ENCODE data around the gene ZNF831.

Gene ZNF831

DNA sequence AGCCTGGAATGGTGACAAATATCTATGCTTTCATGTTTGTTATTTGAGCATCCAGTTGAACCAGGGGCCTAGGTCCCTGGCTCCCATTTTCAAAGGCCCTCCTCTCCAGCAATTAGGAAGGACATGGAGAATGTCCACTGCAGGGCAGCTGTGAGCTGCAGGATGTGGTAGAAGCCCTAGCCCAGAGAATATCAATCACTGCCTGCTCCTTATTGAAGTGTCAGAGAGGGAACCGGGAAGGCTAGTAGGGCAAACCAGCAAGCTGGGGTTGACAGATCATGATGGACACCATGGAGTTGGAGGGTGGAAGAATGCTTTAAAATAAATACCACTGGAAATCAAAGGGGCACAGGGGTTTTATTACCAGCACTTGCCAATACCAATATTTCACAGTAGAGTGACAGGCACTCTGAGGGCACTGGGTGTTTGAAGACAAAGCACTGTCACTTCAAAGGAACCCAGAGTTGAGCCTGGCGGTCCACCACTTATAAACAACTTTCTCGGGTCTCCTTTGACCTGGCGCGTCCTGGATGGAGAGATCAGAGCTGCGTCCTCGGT, 47.7 kb downstream of the ZNF831 start:
- DNase-seq (ENCODE audit: low read depth in 2 of 2, low spot score in 1 of 2) = no peak

DNA sequence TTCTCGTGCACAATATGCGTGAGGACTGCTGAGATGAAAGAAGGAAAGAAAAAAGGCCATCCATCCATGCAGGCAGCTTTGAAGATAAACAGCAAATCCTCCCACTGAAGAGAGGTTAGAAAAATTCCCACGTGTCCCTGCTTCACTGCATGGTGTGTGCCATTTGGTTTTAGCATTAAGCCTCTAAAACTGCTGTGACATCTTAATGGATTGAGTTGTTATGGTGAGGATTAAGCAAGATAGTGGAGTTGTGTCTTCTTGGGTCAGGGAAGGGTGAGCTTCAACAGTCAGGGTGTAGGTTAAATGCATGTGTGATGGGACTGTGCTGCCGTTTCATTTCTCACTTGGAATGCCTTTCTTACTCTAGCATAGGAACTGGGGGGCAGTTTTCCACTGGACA, 50.5 kb downstream of the ZNF831 start:
- DNase-seq (ENCODE audit: low read depth in 2 of 2, low spot score in 1 of 2) = no peak

DNA sequence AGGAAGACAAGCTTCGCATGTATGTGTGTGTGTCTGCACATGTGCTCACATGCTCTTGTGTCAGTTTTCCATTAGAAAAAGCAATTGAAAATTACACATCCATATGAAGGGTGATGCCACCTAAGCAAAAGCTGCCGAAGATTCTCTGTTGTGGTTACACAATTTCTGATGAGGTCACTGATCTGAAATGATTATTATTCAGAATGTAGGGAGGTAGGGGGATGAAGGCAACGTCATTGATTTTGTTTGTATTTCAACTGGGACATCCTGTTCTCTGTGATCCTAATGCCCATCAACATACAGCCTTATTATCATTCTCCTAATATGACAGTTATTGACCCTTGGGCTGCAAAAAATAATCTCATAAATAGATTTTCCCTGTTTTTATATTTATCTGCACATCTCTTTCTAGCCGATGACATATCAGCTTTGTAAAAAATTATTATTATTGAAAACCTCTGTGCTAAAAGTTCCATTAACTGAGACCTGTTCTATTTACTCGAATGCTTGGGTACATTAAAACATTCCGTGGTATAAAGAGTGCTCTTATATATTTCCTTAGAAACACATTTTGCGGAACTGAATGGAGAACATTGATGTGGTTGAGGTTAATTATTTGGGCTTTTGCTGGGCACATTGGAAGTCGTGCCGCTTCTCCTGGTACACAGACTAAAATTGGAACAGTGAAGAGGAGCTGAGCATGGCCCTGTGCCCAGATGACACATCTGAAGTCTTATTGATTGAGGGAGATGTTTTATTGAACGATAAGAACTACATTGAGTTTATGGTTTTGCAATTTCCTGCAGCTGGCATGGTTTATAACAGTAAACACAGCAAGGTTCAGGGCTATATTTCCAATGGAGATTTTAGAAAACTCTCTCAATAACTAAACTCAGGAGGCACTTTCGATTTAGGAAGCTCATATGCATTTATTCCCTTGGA, 51.3 kb downstream of the ZNF831 start:
- no peak for DNase-seq (ENCODE audit: low read depth in 2 of 2, low spot score in 1 of 2)

DNA sequence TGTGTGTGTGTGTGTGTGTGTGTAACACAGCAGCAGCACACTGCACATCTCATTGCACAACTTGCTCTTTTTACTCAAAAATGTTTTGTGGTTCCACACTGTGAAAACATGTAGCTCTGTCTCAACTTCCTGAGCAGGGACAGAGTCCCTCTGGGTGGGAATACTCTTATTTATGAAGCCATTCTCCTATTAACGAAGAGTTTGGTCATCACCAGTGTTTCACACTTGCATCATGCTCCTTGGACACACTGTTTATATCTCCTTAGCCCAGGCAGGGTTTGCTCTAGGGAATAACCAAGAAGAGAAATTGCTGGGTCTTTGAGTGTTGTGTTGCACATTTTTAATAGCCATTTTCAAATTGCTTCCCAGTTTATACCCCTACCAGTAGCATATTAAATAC, 53.6 kb downstream of the ZNF831 start:
- no peak for DNase-seq (ENCODE audit: low read depth in 2 of 2, low spot score in 1 of 2)

DNA sequence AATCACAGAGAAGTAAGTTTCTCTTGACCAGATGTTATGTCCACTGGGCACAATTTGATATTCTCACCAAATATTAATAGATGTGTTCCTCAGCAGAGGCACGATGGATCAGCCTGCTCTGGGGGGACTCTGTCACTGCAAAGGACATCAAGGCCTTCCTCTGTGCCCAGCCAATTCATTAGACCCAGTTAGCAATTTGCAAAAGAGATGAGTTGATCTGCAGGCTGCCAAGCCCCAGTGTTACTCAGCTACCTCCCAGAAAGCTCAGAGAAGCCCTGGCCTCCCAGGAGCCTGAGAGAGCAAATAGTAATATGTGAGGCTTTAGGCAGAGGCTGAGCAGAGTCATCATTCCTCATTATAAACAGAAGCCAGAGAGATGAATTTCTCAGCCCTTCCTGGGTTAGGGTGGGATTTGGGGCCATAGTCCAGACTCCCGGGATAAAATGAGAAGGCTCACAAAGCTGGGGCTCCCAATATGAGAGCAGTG, 54.2 kb downstream of the ZNF831 start:
- no peak for DNase-seq (ENCODE audit: low read depth in 2 of 2, low spot score in 1 of 2)

DNA sequence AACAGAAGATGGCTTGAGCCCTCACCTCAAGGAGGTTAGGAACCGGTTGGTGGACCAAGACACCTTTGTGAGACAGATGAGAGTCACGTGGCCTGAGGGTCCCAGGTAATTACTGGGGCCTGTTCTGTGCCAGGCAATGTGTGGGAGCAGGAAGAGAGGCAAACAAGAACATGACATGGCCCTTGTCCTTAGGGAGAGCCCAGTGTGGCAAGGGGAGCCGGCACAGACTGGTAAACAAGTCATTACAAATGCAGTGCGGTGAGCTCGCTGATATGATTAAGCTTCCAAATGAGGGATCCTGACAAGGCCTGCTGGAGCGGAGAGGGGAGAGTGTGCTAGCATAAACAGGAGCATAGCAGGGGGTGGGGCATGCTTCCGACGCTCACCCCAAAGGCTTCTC, 55.6 kb downstream of the ZNF831 start:
- DNase-seq (ENCODE audit: low read depth in 2 of 2, low spot score in 1 of 2) = no peak

DNA sequence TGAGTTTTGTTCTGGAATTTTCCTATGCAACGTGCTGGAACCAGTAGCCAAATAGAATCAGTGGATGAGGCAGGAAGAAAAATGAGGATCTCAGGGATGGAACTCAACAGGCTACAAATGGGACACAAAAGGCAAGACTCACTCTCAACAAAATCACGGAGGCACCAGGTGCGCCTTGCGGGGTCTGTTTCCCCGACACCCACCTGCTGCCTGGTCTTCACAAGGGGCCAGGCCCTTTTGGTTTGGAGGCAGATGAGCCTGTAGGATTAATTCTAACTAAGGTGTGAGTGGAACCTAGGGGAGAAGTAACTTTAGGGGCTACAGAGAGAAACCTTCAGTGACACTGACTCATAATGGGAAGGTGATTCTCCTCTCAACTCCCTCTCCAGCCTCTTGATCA, 56.5 kb downstream of the ZNF831 start:
- DNase-seq (ENCODE audit: low read depth in 2 of 2, low spot score in 1 of 2) = no peak

DNA sequence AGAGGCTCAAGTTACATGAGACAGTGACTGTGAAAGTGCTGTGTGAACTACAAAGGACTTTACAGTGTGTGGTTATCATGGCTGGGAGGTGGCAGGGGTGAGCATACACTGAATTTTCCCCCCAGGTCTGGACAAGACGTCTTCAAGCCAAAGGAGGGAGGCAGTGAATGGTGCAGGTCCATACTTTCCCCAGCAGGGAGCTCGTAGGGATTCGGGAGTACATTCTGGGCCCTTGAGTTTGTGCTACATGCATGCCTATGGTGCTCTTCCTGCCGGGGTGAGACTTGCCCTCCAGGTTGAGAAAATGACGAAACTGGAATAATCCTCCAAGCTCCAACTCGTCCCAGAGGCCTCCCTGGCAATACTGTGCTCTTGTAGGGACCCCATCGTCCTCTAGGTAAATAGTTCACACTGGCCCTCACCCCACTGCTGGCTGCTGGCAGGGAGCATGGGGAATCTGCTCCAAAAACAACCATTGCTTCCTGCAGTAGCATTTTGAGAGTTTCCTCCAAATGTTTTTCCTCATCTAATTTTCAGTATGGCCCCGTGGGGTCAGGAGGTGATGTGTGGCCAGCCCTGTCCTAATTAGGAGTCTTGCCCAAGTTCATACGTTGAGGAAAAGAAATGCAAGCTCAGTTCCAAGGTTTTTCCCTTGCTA, 57.6 kb downstream of the ZNF831 start:
- DNase-seq (ENCODE audit: low read depth in 2 of 2, low spot score in 1 of 2) = no peak

DNA sequence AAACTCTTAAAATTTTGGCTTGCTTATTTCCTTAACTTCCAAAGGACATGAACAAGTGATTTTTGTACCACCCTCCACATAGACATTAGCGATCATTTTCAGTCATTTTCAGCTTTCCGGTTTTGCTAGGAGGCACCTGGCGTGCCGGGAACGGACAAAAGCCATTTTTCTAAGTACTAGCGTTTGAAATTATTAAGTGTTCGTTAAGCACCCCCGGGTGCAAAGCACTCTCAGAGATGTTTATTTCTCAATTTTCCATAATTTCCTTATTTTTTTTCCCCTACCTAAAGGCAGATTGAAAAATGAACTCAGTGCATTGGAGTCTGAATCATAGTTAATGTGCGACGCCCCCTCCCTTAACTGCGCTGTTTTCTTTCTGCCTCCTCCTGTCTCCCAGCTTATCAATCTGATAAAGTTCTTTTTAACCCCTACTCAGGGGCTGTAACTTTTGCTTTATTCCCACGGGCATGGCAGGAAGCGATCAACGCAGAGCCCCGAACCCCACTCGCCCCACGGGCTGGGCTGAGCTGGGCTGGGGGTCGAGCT, 58.2 kb downstream of the ZNF831 start:
- DNase-seq (ENCODE audit: low read depth in 2 of 2, low spot score in 1 of 2) = no peak

DNA sequence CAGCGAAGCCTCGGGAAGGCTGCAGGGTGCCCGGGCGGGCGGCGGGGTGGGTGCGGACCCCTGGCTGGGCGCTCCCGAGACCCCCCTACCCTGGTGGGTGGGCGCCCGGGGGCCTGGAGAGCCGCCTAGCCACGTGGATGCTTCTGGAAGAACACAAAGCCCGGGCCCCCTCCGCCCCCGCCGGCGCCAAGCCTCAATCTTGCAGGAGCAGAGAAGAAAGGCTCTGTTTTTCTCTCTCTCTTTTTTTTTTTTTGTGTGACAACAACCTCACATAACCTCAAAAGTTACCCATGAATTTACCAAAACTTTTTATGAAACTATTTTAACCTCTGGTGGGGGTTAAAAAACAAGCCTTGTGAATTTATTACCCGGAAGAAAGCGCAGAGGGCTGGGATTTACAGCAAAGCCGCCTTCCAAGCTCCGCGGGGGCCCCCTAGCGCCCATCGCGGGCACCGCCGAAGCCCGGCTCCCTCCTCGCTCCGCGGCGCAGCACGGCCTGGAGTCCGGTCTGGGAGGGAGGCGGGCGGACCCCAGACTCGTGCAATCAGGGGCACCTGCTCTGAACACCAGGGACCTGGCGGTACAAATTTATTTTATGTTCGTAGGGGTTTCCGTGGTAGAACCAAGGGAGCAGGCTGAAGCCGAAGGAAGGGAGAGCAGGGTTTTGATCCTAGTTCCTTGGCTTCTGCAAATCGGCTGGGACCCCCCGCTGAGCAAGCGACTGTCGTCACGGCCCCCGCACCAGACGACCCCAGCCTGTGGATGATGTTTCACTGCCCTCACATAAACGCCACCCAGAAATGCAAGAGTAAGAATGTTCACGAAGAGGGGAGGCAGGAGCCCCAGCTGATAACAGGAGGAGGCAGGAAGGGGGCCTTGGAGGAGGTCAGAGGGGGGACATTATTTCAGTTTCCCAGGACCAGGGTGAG, 58.9 kb downstream of the ZNF831 start:
- DNase-seq (ENCODE audit: low read depth in 2 of 2, low spot score in 1 of 2) = peak; percentile 50 to 65

DNA sequence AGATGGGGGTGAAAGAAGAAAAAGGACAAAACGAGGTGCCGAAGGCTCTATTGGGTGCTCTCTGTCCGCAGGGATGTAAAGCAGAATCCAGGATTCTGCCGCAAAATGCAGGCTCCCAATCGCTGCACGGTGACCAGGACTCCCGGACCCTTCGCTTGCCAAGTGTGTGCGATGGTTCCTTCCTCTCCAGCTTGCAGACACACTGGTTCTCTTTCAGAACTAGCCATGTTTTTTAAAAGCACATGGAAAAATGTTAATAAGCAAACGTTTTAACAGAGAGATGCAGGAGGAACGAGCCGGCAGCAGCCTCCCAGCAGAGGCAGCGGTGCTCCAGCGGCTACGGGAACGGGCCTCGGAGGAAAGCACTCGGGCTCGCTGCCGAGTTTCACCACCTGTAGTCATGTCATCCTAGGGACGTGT, 59.6 kb downstream of the ZNF831 start:
- DNase-seq (ENCODE audit: low read depth in 2 of 2, low spot score in 1 of 2) = no peak

DNA sequence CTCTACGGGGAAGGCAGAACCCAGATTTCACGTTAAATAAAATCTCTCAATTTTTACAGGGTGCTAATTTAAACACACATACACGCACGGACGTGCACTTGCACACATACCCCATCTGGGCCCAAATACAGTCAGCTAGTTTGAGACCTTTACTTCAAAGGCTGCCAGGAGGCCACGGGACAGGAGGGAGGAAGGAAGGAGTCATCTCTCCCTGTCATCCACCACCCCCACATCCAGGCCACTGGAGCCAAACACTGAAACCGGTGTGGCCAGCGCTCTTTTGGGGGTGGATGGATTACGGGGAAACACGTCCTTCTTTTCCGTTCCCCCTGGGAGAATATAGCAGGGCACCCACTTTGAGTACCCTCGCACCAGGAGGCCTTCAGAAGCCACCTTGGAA, 60.1 kb downstream of the ZNF831 start:
- DNase-seq (ENCODE audit: low read depth in 2 of 2, low spot score in 1 of 2) = no peak

DNA sequence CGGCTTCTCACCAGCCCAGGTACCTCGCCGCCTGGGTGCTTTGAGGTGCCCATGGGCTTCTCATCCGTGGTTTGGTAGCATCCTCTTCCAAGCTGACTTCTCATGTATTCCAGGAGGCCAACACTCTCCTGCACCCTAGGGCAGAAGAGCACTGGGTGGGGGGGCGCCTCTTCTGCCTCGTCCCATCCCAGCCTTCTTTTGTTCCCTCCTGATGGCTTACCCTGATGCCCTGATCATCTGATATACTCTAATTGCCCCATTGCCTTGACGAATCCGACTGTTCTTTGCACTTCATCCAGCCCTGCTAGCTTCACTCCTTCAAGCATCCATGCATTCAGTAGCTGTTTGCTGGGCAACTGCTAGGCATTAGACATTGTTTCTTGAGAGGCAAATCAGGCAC, 60.6 kb downstream of the ZNF831 start:
- no peak for DNase-seq (ENCODE audit: low read depth in 2 of 2, low spot score in 1 of 2)

DNA sequence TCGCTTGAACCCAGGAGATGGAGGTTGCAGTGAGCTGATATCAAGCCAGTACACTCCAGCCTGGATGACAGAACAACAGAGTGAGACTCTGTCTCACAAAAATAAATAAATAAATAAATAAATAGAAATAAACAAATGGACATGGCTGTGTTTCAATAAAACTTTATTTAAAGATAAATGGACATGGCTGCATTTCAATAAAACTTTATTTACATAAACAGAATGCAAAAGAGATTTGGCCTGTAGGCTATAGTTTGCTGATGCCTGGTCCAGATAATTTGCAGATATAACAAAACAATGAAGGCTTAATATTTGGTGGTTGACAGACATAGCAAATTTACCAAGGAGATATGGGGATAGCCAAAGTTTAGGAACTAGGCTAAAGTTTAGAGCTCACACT, 66.8 kb downstream of the ZNF831 start:
- DNase-seq (ENCODE audit: low read depth in 2 of 2, low spot score in 1 of 2) = no peak

DNA sequence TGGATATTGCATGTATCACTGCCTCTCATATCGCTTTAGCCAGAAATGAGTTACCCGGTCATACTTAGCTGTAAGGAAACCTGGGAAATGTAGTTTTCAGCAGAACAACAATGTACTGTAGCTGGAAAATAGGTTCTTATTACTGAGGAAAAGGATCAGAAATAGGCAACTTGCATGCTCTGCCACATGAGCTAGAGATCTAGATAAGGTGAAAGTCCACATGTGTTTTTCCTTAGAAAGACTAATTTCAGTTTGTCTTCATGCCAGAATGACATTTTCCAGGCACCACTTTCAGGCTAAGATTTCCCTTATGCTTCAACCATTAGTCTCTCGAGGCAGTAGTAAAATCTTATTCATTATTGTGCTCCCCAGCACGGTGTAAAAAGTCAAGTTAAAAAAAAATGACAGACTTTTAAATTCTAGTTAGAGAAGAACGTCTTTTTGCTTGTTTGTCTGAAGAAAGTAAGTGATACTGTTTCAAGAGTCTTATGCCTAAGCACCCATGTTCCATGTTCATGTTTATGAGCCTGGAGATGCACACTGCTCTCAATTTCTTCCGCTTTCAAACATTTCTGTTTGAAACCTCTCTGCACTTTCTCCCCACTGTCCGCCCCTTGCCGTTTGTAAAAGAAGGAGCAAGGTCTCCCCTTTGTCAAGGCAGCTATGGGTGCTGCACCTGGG, 67.6 kb downstream of the ZNF831 start:
- DNase-seq (ENCODE audit: low read depth in 2 of 2, low spot score in 1 of 2) = no peak

DNA sequence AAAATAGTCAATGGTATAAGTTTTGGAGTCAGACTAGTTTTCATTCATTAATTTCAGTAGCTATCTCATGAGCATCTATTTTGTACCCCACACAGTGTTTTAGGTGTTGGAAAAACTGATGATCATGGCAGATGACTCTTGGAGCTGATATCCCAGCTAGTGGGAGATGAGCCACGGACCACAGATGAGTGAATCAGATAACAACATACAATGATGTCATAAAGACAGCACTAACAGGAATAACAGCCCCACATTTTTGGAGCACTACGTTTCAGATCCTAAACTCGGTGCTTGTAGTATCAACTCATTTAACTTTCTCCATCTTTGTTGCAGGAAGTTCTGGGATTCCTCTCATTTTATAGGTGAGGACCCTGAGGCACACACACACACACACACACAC, 69.0 kb downstream of the ZNF831 start:
- DNase-seq (ENCODE audit: low read depth in 2 of 2, low spot score in 1 of 2) = no peak

DNA sequence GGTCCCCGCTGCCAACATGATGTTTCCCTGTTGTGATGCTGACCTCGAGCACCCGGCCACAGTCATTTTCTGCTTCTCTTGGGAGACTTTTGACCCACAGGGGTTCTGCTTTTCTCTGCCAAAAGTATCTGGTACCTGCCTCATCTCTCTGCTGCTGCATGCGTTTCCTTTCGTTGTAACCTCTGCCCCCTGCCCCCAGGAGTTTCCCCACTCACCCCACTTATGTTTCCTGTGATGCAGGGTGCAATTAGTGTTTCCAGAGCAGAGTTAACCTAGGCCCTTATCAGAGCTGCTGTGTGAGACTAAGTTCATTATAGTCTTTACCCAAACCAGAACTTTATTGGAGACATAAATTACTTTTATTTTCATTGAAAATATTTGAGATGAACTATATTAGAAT, 71.6 kb downstream of the ZNF831 start:
- DNase-seq (ENCODE audit: low read depth in 2 of 2, low spot score in 1 of 2) = no peak

DNA sequence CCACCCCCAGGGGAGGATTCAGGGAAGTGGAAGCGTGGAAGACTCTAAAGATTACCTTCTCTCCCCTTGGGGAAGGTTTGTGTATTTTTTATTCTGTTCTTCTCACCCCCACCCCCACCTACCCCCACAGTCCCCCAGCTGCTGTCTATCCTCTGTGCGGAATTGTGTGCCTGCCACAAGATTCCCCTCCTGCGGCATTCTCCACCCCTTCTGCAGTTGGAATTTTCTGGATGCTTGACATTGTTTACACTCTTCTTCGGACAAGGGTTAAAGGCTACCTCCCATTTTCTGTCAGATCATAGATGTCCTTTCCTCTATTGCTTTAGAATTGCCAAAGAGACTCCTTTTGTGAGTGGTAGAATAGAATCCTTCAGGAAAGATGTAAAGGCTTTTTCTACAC, 76.4 kb downstream of the ZNF831 start:
- no peak for DNase-seq (ENCODE audit: low read depth in 2 of 2, low spot score in 1 of 2)

DNA sequence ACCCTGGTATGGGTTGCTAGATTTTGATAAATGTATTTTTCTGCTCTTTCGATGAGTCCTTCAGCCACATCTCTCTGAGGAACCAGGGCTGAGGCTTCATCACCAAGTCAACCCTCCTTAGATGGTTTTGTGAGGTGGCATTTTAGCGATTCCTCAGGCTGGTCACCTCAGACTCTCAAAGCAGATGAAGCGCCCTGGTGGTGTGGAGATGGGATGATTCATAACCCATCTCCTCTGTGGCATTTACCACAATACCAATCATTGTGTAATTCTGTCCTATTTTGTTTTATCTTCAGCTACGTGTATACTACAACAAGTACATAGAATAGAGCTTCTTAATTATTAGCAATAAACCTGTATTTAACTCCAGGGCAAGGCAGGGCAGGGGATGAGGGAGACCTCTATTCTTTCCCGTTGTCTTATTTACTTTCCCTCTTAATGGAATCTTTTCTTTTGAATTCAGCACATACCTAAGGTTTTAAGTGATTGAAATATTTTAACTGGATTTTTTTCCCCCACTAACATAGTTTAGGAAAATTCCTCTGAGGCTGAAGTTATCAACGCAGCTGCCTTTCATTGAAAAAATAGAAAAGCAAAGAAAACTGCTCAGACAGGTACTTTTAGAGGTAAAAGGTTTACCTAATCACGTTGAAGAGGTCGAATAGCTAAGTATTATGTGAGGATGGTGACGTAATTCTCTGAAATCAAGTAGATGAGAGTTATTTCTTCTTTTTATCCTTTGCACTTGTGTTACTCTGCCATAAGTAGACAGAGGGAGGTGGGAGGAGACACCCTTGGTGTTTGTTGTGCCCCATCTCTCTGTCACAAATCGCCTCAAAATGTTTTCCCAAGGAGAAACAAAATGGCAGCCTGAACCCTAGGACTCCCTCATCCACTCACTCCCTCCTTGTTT, 79.3 kb downstream of the ZNF831 start:
- DNase-seq (ENCODE audit: low read depth in 2 of 2, low spot score in 1 of 2) = no peak

All from stimulated activated CD8-positive, alpha-beta memory T cell treated with anti-CD3 and anti-CD28 coated beads, Interleukin-4, amount 100 ng/mL, for 4 hours (primary cell).